ENCODE measurements around the gene ARSA.

ARSA gene

DNA sequence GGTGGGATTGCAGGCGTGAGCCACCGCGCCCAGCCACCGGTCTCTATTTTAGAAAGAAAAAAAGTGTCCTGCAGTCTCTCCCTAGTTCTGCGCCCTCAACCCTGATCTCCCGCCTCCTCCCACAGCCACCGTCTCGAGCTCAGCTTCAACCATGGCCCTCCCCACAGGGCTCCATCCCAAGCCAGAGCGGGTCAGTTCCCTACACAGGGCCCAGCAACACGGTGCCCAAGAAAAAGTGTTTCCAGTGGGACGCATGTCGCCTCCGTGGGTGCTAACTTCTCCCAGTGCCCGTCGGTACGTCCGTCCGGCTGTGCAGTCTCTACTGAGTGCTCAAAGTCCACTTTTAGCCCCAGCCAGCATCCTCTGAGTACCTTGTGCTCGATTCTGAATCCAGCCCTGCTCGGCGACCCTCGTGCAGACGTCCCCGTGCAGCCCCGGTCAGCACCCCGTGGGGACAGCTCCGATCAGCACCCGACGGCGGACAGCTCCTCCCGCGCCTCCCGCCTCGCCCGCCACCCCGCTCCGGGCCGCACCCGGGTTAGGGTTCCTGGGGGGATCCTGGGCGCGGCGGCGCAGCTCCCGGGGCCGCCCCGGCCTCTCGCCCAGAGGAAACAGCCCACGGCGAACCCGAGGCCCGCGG, 28.0 kb downstream of the ARSA start:
- no peaks in the 10 kb centered on the region for H3K4me1 ChIP-seq (ENCODE audit: control insufficient read depth, low read length)
- H3K4me2 ChIP-seq (ENCODE audit: low read length) = peak overlapping the region; percentile 16; the same call in 1 of the 2 replicates
- H3K27me3 ChIP-seq (ENCODE audit: control insufficient read depth, low read length) = peaks cover 27% of the 10 kb centered on the region
- H3K9me3 ChIP-seq (ENCODE audit: control insufficient read depth, insufficient read depth, low read length) = no peaks in the 10 kb centered on the region
- no peak overlapping the region; the same call in 1 of the 2 replicates for H3K4me3 ChIP-seq (ENCODE audit: low read length)
- no peaks in the 10 kb centered on the region for H3K9me2 ChIP-seq (replicated peaks; ENCODE audit: control insufficient read depth, low read length)
- no peak overlapping the region for H3K27ac ChIP-seq (ENCODE audit: low read depth, low read length)
- TF ChIP-seq CTCF (IDR thresholded peaks at IDR 0.05; ENCODE audit: low read depth, low read length, poor library complexity, severe bottlenecking) = no peak
- no peak for TF ChIP-seq EZH2phosphoT487 (IDR thresholded peaks at IDR 0.05; ENCODE audit: borderline replicate concordance, low read length)
- H4K20me1 ChIP-seq (ENCODE audit: control insufficient read depth, insufficient read depth, low read depth, low read length) = no peaks in the 10 kb centered on the region
- no peaks in the 10 kb centered on the region for H3K36me3 ChIP-seq (ENCODE audit: control insufficient read depth, low read length)
- H3F3A ChIP-seq (ENCODE audit: control insufficient read depth, insufficient read depth) = 0 out of 2 replicates have a peak, but pooled peaks cover 6% of the 10 kb centered on the region
- no peaks in the 10 kb centered on the region for H3K79me2 ChIP-seq (ENCODE audit: control insufficient read depth, low read length)

DNA sequence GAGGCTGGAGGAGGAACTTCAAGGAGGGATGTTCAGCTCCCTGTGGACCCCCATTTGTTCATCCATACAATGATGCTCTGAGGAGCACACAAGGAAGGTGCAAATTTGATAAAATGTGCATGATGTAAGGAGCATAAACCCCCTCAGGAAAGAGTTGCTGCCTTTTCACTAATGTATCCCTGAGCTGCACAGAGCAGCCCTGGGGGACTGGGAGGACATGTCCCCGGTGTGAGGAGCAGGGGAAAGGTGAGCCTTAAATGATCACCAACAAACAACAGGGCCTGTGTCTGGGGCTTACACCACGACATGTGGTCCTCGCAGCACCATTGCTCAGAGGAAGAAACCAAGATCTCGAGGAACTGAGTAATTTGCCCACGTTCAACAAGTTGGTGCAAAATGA, 30.9 kb downstream of the ARSA start:
- H3K79me2 ChIP-seq (ENCODE audit: control insufficient read depth, low read length) = no peaks in the 10 kb centered on the region
- H3K36me3 ChIP-seq (ENCODE audit: control insufficient read depth, low read length) = no peaks in the 10 kb centered on the region
- no peaks in the 10 kb centered on the region for H3K9me3 ChIP-seq (ENCODE audit: control insufficient read depth, insufficient read depth, low read length)
- H3K4me2 ChIP-seq (ENCODE audit: low read length) = no peak overlapping the region
- no peaks in the 10 kb centered on the region for H3K9me2 ChIP-seq (replicated peaks; ENCODE audit: control insufficient read depth, low read length)
- H3K27me3 ChIP-seq (ENCODE audit: control insufficient read depth, low read length) = peaks cover 17% of the 10 kb centered on the region
- no peaks in the 10 kb centered on the region for H4K20me1 ChIP-seq (ENCODE audit: control insufficient read depth, insufficient read depth, low read depth, low read length)
- no peak overlapping the region for H3K27ac ChIP-seq (ENCODE audit: low read depth, low read length)
- 0 out of 2 replicates have a peak, but pooled peaks cover 4% of the 10 kb centered on the region for H3F3A ChIP-seq (ENCODE audit: control insufficient read depth, insufficient read depth)
- H3K4me1 ChIP-seq (ENCODE audit: control insufficient read depth, low read length) = no peaks in the 10 kb centered on the region
- TF ChIP-seq CTCF (IDR thresholded peaks at IDR 0.05; ENCODE audit: low read depth, low read length, poor library complexity, severe bottlenecking) = no peak
- no peak for TF ChIP-seq EZH2phosphoT487 (IDR thresholded peaks at IDR 0.05; ENCODE audit: borderline replicate concordance, low read length)
- no peak overlapping the region for H3K4me3 ChIP-seq (ENCODE audit: low read length)

- TF ChIP-seq CTCF (IDR thresholded peaks at IDR 0.05; ENCODE audit: low read depth, low read length, poor library complexity, severe bottlenecking) (no peak), EZH2phosphoT487 (IDR thresholded peaks at IDR 0.05; ENCODE audit: borderline replicate concordance, low read length) (no peak)
- Histone ChIP-seq H3K27ac (ENCODE audit: low read depth, low read length) (no peak overlapping the region), H3K27me3 (ENCODE audit: control insufficient read depth, low read length) (peaks cover 5% of the 10 kb centered on the region)
Measured at GRCh38 chr22:50595189-50595588, 32.8 kb downstream of the ARSA start.

More at GRCh38 chr22:50595189-50595588, 32.8 kb downstream of the ARSA start:
- Histone ChIP-seq H3F3A (ENCODE audit: control insufficient read depth, insufficient read depth) (no peaks in the 10 kb centered on the region), H3K4me3 (ENCODE audit: low read length) (no peak overlapping the region), H3K4me2 (ENCODE audit: low read length) (no peak overlapping the region), H4K20me1 (ENCODE audit: control insufficient read depth, insufficient read depth, low read depth, low read length) (no peaks in the 10 kb centered on the region), H3K36me3 (ENCODE audit: control insufficient read depth, low read length) (no peaks in the 10 kb centered on the region), H3K4me1 (ENCODE audit: control insufficient read depth, low read length) (no peaks in the 10 kb centered on the region), H3K79me2 (ENCODE audit: control insufficient read depth, low read length) (no peaks in the 10 kb centered on the region), H3K9me3 (ENCODE audit: control insufficient read depth, insufficient read depth, low read length) (no peaks in the 10 kb centered on the region), H3K9me2 (replicated peaks; ENCODE audit: control insufficient read depth, low read length) (no peaks in the 10 kb centered on the region)
